Measurements from ENCODE around the gene CCDC85B. TPM values are rescaled to one million over a fixed set of nuclear protein-coding genes. Genes with fewer than 3 reads are reported as not detected.

CCDC85B gene
- total RNA-seq, 1 experiment from 2014 or later, result 85.4 TPM

DNA sequence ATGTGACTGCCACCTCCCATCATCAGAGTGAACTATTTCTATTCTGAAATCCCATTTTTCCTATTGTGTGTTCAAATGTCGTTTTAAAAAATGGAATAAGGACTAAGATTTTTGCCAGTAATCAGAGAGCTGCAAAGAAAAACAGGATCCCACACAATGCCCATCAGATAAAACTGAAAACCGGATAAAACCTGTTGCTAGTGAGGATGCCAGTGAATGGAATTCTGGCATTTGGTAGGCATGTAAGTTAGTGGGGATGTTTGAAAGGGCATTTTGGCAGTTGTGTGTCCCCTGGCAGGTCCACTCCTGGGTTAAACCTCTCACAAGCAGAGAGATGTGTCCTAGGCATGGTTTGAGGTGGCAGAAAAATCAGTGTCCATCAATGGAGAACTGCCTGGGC lies 34.9 kb downstream of the CCDC85B start:
- in situ Hi-C loops (cut with HindIII; ENCODE audit: low pct_unique_long_range_greater_than_20kb, low sequenced_read_pairs) (no loop called here), intact Hi-C loops (cut with micrococcal nuclease; ENCODE audit: unreplicated experiment) (no loop called here)
- no peak overlapping the region for H3K27ac ChIP-seq (ENCODE audit: low read length)
- BruUV-seq (replicated peaks), result no TSS peak
- H3K36me3 ChIP-seq (ENCODE audit: control insufficient read depth, insufficient read depth, low read length), result no peaks in the 10 kb centered on the region; the same call in 1 of the 2 replicates
- no peak for DNase-seq (ENCODE audit: low read depth, low spot score)
- POLR2A ChIA-PET, result no interaction called here
- H3K4me3 ChIP-seq (ENCODE audit: low read depth in 2 of 2, low read length in 2 of 2), result no peak overlapping the region
- H3K27me3 ChIP-seq (ENCODE audit: control insufficient read depth, insufficient read depth, low read length), result no peaks in the 10 kb centered on the region
- no peak for ATAC-seq
- no peak for TF ChIP-seq POLR2AphosphoS5 (IDR thresholded peaks at IDR 0.05; ENCODE audit: low read depth, low read length)
- no peak for TF ChIP-seq SIN3A (IDR thresholded peaks at IDR 0.05; ENCODE audit: borderline replicate concordance, insufficient read depth, low read depth, low read length)
- TF ChIP-seq, protein P1, sequence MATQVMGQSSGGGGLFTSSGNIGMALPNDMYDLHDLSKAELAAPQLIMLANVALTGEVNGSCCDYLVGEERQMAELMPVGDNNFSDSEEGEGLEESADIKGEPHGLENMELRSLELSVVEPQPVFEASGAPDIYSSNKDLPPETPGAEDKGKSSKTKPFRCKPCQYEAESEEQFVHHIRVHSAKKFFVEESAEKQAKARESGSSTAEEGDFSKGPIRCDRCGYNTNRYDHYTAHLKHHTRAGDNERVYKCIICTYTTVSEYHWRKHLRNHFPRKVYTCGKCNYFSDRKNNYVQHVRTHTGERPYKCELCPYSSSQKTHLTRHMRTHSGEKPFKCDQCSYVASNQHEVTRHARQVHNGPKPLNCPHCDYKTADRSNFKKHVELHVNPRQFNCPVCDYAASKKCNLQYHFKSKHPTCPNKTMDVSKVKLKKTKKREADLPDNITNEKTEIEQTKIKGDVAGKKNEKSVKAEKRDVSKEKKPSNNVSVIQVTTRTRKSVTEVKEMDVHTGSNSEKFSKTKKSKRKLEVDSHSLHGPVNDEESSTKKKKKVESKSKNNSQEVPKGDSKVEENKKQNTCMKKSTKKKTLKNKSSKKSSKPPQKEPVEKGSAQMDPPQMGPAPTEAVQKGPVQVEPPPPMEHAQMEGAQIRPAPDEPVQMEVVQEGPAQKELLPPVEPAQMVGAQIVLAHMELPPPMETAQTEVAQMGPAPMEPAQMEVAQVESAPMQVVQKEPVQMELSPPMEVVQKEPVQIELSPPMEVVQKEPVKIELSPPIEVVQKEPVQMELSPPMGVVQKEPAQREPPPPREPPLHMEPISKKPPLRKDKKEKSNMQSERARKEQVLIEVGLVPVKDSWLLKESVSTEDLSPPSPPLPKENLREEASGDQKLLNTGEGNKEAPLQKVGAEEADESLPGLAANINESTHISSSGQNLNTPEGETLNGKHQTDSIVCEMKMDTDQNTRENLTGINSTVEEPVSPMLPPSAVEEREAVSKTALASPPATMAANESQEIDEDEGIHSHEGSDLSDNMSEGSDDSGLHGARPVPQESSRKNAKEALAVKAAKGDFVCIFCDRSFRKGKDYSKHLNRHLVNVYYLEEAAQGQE (IDR thresholded peaks at IDR 0.05; ENCODE audit: insufficient read depth in 1 of 2, low read depth in 2 of 2, low read length in 1 of 2), result no peak
- no peak for TF ChIP-seq TCF7L2 (IDR thresholded peaks at IDR 0.05; ENCODE audit: low read depth, low read length)
- TF ChIP-seq CTCF (IDR thresholded peaks at IDR 0.05), result no peak
- H3K4me1 ChIP-seq (ENCODE audit: control insufficient read depth, insufficient read depth, low read length), result peaks cover 16% of the 10 kb centered on the region
- no peaks in the 10 kb centered on the region for H3K9me3 ChIP-seq (ENCODE audit: control insufficient read depth, insufficient read depth, low read depth, low read length)
- CTCF ChIA-PET, result no interaction called here

GRCh38 chr11:65927904-65928397 lies 37.5 kb downstream of the CCDC85B start:
- BruUV-seq (replicated peaks), result no TSS peak
- peak; percentile 31 for ATAC-seq
- TF ChIP-seq POLR2AphosphoS5 (IDR thresholded peaks at IDR 0.05; ENCODE audit: low read depth, low read length) (peak; percentile 40; the same call in 1 of the 2 replicates), SIN3A (IDR thresholded peaks at IDR 0.05; ENCODE audit: borderline replicate concordance, insufficient read depth, low read depth, low read length) (no peak), CTCF (IDR thresholded peaks at IDR 0.05) (no peak), TCF7L2 (IDR thresholded peaks at IDR 0.05; ENCODE audit: low read depth, low read length) (no peak)
- TF ChIP-seq, protein P1 (IDR thresholded peaks at IDR 0.05; ENCODE audit: insufficient read depth in 1 of 2, low read depth in 2 of 2, low read length in 1 of 2), result no peak
- H3K27ac ChIP-seq (ENCODE audit: low read length), result no peak overlapping the region
- peaks cover 14% of the 10 kb centered on the region for H3K4me1 ChIP-seq (ENCODE audit: control insufficient read depth, insufficient read depth, low read length)
- in situ Hi-C loops (cut with HindIII; ENCODE audit: low pct_unique_long_range_greater_than_20kb, low sequenced_read_pairs) (no loop called here), intact Hi-C loops (cut with micrococcal nuclease; ENCODE audit: unreplicated experiment) (no loop called here)
- DNase-seq (ENCODE audit: low read depth, low spot score), result no peak
- CTCF ChIA-PET, result interaction anchor here (0.7 kb wide), 1 partner anchor 22 kb away, joined by 3 read pairs; no protein-coding TSS in a partner anchor
- no peaks in the 10 kb centered on the region for H3K36me3 ChIP-seq (ENCODE audit: control insufficient read depth, insufficient read depth, low read length)
- no peaks in the 10 kb centered on the region for H3K27me3 ChIP-seq (ENCODE audit: control insufficient read depth, insufficient read depth, low read length)
- no peaks in the 10 kb centered on the region for H3K9me3 ChIP-seq (ENCODE audit: control insufficient read depth, insufficient read depth, low read depth, low read length)
- POLR2A ChIA-PET, result no interaction called here
- no peak overlapping the region for H3K4me3 ChIP-seq (ENCODE audit: low read depth in 2 of 2, low read length in 2 of 2)

Data from Panc1 (cell line).